SK-N-SH treated with all-trans-retinoic acid at 6 μM for 48 hours (cell line): ENCODE results near the gene TAF6.
A peak's percentile ranks its signal among the peaks of the same experiment; 100 is the strongest.

Source experiments
- ATAC-seq: fragments of 200-7000 bp; cut with Tn5 transposase; 3 replicates; pipeline ENCODE4 v1.9.1; 2020; ENCODE audit warnings: mild to moderate bottlenecking, moderate library complexity
- ARNTL ChIP-seq: fragments of 450-650 bp; formaldehyde crosslinking; IDR thresholded peaks from 2 replicates; pipeline ENCODE4 v1.5.0; 2020; ENCODE audit warnings: low read depth, mild to moderate bottlenecking, moderate library complexity, borderline replicate concordance
- BACH2 ChIP-seq: fragments of 250-450 bp; sonication (Bioruptor Pico); IDR thresholded peaks from 2 replicates; pipeline ENCODE4 v1.9.0; 2021; ENCODE audit warnings: mild to moderate bottlenecking, borderline replicate concordance
- CSDC2 ChIP-seq: fragments of 250-450 bp; sonication (Bioruptor Pico); IDR thresholded peaks from 2 replicates; pipeline ENCODE4 v1.5.0; 2020; ENCODE audit warnings: mild to moderate bottlenecking, moderate library complexity
- ESRRG ChIP-seq: fragments of 250-450 bp; sonication (Bioruptor Pico); IDR thresholded peaks from 2 replicates; pipeline ENCODE4 v1.6.1; 2021; ENCODE audit warnings: mild to moderate bottlenecking
- GLIS3 ChIP-seq: fragments of 250-450 bp; sonication (Bioruptor Pico); IDR thresholded peaks from 2 replicates; pipeline ENCODE4 v1.5.0; 2020; ENCODE audit warnings: mild to moderate bottlenecking, moderate library complexity
- ISL1 ChIP-seq: fragments of 250-450 bp; sonication (Bioruptor Pico); IDR thresholded peaks from 2 replicates; pipeline ENCODE4 v2.1.2; 2022; ENCODE audit warnings: mild to moderate bottlenecking, moderate library complexity
- OSR1 ChIP-seq: fragments of 250-450 bp; sonication (Bioruptor Pico); IDR thresholded peaks from 2 replicates; pipeline ENCODE4 v1.8.0; 2022; ENCODE audit warnings: moderate library complexity, mild to moderate bottlenecking, inconsistent platforms
- PATZ1 ChIP-seq: fragments of 250-450 bp; sonication (Bioruptor Pico); IDR thresholded peaks from 2 replicates; pipeline ENCODE4 v1.8.0; 2020; ENCODE audit warnings: mild to moderate bottlenecking, moderate library complexity, borderline replicate concordance
- PPARA ChIP-seq: fragments of 250-450 bp; sonication (Bioruptor Pico); IDR thresholded peaks from 2 replicates; pipeline ENCODE4 v1.5.0; 2020; ENCODE audit warnings: mild to moderate bottlenecking, borderline replicate concordance
- RARB ChIP-seq: fragments of 250-450 bp; sonication (Bioruptor Pico); IDR thresholded peaks from 2 replicates; pipeline ENCODE4 v1.8.0; 2021; ENCODE audit warnings: mild to moderate bottlenecking, moderate library complexity
- SNAI2 ChIP-seq: fragments of 250-450 bp; sonication (Bioruptor Pico); IDR thresholded peaks from 2 replicates; pipeline ENCODE4 v1.5.0; 2020; ENCODE audit warnings: mild to moderate bottlenecking, moderate library complexity
- TCF4 ChIP-seq: fragments of 250-450 bp; sonication (Bioruptor Pico); IDR thresholded peaks from 2 replicates; pipeline ENCODE4 v1.8.0; 2021; ENCODE audit warnings: mild to moderate bottlenecking, moderate library complexity, borderline replicate concordance
- TOX ChIP-seq: fragments of 250-450 bp; sonication (Bioruptor Pico); IDR thresholded peaks from 2 replicates; pipeline ENCODE4 v1.8.0; 2021; ENCODE audit warnings: mild to moderate bottlenecking, moderate library complexity, borderline replicate concordance
- TSHZ2 ChIP-seq: fragments of 250-450 bp; sonication (Bioruptor Pico); IDR thresholded peaks from 2 replicates; pipeline ENCODE4 v1.5.0; 2020; ENCODE audit warnings: mild to moderate bottlenecking, moderate library complexity
- ZC3H10 ChIP-seq: fragments of 250-450 bp; sonication (Bioruptor Pico); IDR thresholded peaks from 2 replicates; pipeline ENCODE4 v1.5.1; 2021; ENCODE audit warnings: mild to moderate bottlenecking, moderate library complexity
- ZFP3 ChIP-seq: fragments of 250-450 bp; sonication (Bioruptor Pico); IDR thresholded peaks from 2 replicates; pipeline ENCODE4 v1.5.0; 2020; ENCODE audit warnings: mild to moderate bottlenecking, moderate library complexity
- ZFP30 ChIP-seq: fragments of 450-650 bp; formaldehyde crosslinking; IDR thresholded peaks from 2 replicates; pipeline ENCODE4 v1.5.0; 2022; ENCODE audit warnings: mild to moderate bottlenecking, moderate library complexity
- ZNF565 ChIP-seq: fragments of 450-650 bp; formaldehyde crosslinking; conservative IDR thresholded peaks from 2 replicates; pipeline ENCODE4 v1.5.0; 2020; ENCODE audit warnings: low read depth, mild to moderate bottlenecking, moderate library complexity
- ZNF70 ChIP-seq: fragments of 450-650 bp; formaldehyde crosslinking; IDR thresholded peaks from 2 replicates; pipeline ENCODE4 v1.5.0; 2020; ENCODE audit warnings: mild to moderate bottlenecking, moderate library complexity
- ZNF8 ChIP-seq: fragments of 450-650 bp; formaldehyde crosslinking; IDR thresholded peaks from 2 replicates; pipeline ENCODE4 v1.5.0; 2020; ENCODE audit warnings: mild to moderate bottlenecking, moderate library complexity
- TF ChIP-seq, protein P1 (sequence below): fragments of 250-450 bp; sonication (Bioruptor Pico); IDR thresholded peaks from 2 replicates; pipeline ENCODE4 v1.5.1; 2020; ENCODE audit warnings: low read depth, mild to moderate bottlenecking, moderate library complexity
- TF ChIP-seq, protein P2 (sequence below): fragments of 250-450 bp; sonication (Bioruptor Pico); IDR thresholded peaks from 2 replicates; pipeline ENCODE4 v1.8.0; 2021; ENCODE audit warnings: low read depth, mild to moderate bottlenecking, moderate library complexity, borderline replicate concordance
- TF ChIP-seq, protein P3 (sequence below): fragments of 250-450 bp; sonication (Bioruptor Pico); IDR thresholded peaks from 2 replicates; pipeline ENCODE4 v1.5.1; 2021; ENCODE audit warnings: mild to moderate bottlenecking, moderate library complexity

TAF6 gene

GRCh38 chr7:100069991-100070390, 49.2 kb downstream of the TAF6 start (continued):
- no peak for TF ChIP-seq PATZ1 (CRISPR knock-in tag)
- no peak for TF ChIP-seq ISL1 (CRISPR knock-in tag)
- no peak for TF ChIP-seq TOX
- TF ChIP-seq, protein P1, sequence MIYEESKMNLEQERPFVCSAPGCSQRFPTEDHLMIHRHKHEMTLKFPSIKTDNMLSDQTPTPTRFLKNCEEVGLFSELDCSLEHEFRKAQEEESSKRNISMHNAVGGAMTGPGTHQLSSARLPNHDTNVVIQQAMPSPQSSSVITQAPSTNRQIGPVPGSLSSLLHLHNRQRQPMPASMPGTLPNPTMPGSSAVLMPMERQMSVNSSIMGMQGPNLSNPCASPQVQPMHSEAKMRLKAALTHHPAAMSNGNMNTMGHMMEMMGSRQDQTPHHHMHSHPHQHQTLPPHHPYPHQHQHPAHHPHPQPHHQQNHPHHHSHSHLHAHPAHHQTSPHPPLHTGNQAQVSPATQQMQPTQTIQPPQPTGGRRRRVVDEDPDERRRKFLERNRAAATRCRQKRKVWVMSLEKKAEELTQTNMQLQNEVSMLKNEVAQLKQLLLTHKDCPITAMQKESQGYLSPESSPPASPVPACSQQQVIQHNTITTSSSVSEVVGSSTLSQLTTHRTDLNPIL (CRISPR knock-in tag) = no peak
- TF ChIP-seq, all 23 proteins: peak for 0

DNA sequence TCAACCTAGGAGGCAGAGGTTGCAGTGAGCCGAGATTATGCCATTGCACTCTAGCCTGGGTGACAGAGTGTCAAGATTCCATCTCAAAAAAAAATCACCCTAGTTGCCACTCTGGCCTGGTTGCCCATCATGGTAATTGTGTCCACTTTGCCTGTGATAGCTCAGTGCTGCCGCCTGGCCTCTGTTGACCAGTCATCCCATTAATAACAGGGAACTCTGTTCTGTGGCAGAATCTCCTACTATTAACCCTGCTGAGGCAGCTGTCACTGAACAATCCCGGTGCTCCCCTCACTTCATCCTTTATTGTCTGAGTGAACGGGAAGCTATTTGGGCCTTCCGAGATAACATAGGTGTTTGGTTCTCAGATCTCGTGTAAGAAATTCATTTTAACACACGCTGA, 52.2 kb downstream of the TAF6 start:
- ATAC-seq = peak; percentile 5
- TF ChIP-seq ZNF70 (CRISPR knock-in tag) (no peak), ZNF8 (CRISPR knock-in tag) (no peak), RARB (CRISPR knock-in tag) (no peak), ZC3H10 (no peak)
- TF ChIP-seq, protein P1 (CRISPR knock-in tag) = no peak

DNA sequence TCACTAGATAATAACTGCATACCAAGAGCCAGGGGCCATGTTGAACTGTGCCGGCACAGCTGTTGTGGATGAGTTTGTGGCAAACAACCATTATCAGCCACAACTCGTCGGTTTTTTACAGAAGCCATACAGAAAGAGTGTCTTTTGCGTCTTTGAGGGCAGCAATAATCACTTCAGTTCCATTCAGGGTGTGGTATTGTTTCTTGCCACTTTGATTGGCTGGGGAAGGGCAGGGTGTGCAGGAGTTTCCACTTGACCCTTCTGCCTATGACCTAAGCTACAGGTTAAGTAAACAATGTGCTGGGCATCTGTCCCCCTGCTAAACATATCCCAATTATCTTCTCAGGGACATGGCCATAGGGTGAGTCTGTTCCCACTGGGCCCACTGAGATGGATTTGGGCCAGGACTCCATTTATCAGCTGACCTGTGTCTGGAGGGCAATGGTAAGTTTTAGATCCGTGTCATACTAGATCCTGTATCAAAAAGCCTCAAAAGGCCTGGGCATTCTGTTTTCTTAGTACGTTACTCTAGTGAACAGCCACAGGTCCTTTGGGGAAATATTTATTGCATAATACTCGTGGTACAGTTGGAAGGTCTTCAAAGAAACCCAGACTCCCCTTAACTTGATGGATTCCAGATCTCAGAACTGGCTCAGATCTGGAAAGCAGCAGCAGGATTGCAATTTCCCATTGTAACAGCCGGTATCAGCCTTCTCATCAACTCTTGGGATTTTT, 53.5 kb downstream of the TAF6 start:
- peak; percentile 65 for ATAC-seq
- TF ChIP-seq TCF4 = peak; percentile 99
- TF ChIP-seq PATZ1 (CRISPR knock-in tag) = no peak; the same call in 1 of the 2 replicates
- TF ChIP-seq BACH2 = no peak
- TF ChIP-seq CSDC2 = no peak
- TF ChIP-seq, protein P1 (CRISPR knock-in tag) = peak; percentile 73
- TF ChIP-seq GLIS3 (CRISPR knock-in tag) = peak; percentile 7; the same call in 1 of the 2 replicates
- no peak for TF ChIP-seq TOX
- TF ChIP-seq PPARA (CRISPR knock-in tag) = peak; percentile 24; the same call in 1 of the 2 replicates
- no peak for TF ChIP-seq ARNTL (CRISPR knock-in tag)
- 0 out of 2 replicates have a peak, but pooled peaks have one; percentile 14 for TF ChIP-seq ZNF70 (CRISPR knock-in tag)
- TF ChIP-seq ISL1 (CRISPR knock-in tag) = peak; percentile 87
- no peak for TF ChIP-seq ZC3H10
- peak; percentile 47; the same call in 1 of the 2 replicates for TF ChIP-seq RARB (CRISPR knock-in tag)
- TF ChIP-seq, protein P2, sequence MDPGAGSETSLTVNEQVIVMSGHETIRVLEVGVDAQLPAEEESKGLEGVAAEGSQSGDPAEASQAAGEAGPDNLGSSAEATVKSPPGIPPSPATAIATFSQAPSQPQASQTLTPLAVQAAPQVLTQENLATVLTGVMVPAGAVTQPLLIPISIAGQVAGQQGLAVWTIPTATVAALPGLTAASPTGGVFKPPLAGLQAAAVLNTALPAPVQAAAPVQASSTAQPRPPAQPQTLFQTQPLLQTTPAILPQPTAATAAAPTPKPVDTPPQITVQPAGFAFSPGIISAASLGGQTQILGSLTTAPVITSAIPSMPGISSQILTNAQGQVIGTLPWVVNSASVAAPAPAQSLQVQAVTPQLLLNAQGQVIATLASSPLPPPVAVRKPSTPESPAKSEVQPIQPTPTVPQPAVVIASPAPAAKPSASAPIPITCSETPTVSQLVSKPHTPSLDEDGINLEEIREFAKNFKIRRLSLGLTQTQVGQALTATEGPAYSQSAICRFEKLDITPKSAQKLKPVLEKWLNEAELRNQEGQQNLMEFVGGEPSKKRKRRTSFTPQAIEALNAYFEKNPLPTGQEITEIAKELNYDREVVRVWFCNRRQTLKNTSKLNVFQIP (CRISPR knock-in tag) = peak; percentile 76; the same call in 1 of the 2 replicates
- no peak for TF ChIP-seq ZFP30
- no peak for TF ChIP-seq ZNF8 (CRISPR knock-in tag)
- TF ChIP-seq, protein P3, sequence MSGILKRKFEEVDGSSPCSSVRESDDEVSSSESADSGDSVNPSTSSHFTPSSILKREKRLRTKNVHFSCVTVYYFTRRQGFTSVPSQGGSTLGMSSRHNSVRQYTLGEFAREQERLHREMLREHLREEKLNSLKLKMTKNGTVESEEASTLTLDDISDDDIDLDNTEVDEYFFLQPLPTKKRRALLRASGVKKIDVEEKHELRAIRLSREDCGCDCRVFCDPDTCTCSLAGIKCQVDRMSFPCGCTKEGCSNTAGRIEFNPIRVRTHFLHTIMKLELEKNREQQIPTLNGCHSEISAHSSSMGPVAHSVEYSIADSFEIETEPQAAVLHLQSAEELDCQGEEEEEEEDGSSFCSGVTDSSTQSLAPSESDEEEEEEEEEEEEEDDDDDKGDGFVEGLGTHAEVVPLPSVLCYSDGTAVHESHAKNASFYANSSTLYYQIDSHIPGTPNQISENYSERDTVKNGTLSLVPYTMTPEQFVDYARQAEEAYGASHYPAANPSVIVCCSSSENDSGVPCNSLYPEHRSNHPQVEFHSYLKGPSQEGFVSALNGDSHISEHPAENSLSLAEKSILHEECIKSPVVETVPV = no peak; the same call in 1 of the 2 replicates
- TF ChIP-seq ZFP3 (CRISPR knock-in tag) = peak; percentile 66; the same call in 1 of the 2 replicates
- TF ChIP-seq ZNF565 (CRISPR knock-in tag) = no peak
- TF ChIP-seq OSR1 (CRISPR knock-in tag) = no peak
- peak; percentile 91 for TF ChIP-seq SNAI2 (CRISPR knock-in tag)
- no peak for TF ChIP-seq ESRRG (CRISPR knock-in tag)
- peak; percentile 95 for TF ChIP-seq TSHZ2 (CRISPR knock-in tag)
- TF ChIP-seq, all 23 proteins: peak for 11
